Measurements from ENCODE around the gene MRGPRX1. TPM values are rescaled to one million over a fixed set of nuclear protein-coding genes. Genes with fewer than 3 reads are reported as not detected.

The MRGPRX1 gene
- total RNA-seq, 1 experiment from 2014 or later: not detected

GRCh38 chr11:18974192-18974591 lies 35.0 kb upstream of the MRGPRX1 start:
- Histone ChIP-seq H3K27ac (ENCODE audit: insufficient read length, low read depth, low read length) (no peak overlapping the region), H3K79me1 (ENCODE audit: insufficient read depth, low read depth, low read length, poor library complexity, severe bottlenecking) (no peaks in the 10 kb centered on the region), H2BK120ac (ENCODE audit: low read depth, low read length, poor library complexity, severe bottlenecking) (no peak overlapping the region), H3K27me3 (ENCODE audit: insufficient read depth, low read length) (no peaks in the 10 kb centered on the region), H3K14ac (ENCODE audit: insufficient read depth, low read length) (no peak overlapping the region), H3K9me3 (ENCODE audit: control insufficient read depth, low read depth, low read length) (no peaks in the 10 kb centered on the region), H4K91ac (ENCODE audit: insufficient read length, low read depth, low read length) (no peak overlapping the region), H3K4me2 (ENCODE audit: insufficient read depth, insufficient read length, low read length) (no peak overlapping the region), H4K8ac (replicated peaks; ENCODE audit: insufficient read length, low read depth, low read length) (no peak overlapping the region), H3T11ph (ENCODE audit: low read length) (no peak overlapping the region), H2AFZ (ENCODE audit: low read length) (no peak overlapping the region), H3K4ac (ENCODE audit: low read depth, low read length) (no peak overlapping the region), H3K23ac (ENCODE audit: insufficient read length, low read depth, low read length) (no peak overlapping the region), H3K79me2 (ENCODE audit: insufficient read depth, low read length) (no peaks in the 10 kb centered on the region), H2BK15ac (ENCODE audit: low read depth, low read length) (no peak overlapping the region), H3K9ac (ENCODE audit: extremely low read depth, insufficient read length, low read length) (no peak overlapping the region), H3K18ac (ENCODE audit: insufficient read length, low read depth, low read length) (no peak overlapping the region), H2BK5ac (ENCODE audit: insufficient read length, low read length) (no peak overlapping the region), H4K20me1 (ENCODE audit: control insufficient read depth, insufficient read depth, insufficient read length) (no peaks in the 10 kb centered on the region), H3K56ac (ENCODE audit: insufficient read length, low read depth, low read length) (no peak overlapping the region), H3K23me2 (ENCODE audit: insufficient read length, low read depth, low read length, poor library complexity, severe bottlenecking) (no peaks in the 10 kb centered on the region), H4K5ac (ENCODE audit: insufficient read length, low read depth, low read length) (no peak overlapping the region), H2BK12ac (ENCODE audit: insufficient read length, low read depth, low read length) (no peak overlapping the region), H2AK5ac (ENCODE audit: insufficient read length, low read length) (no peak overlapping the region), H2BK20ac (ENCODE audit: low read depth, low read length, poor library complexity, severe bottlenecking) (no peak overlapping the region), H3K4me1 (ENCODE audit: insufficient read depth, low read length) (no peaks in the 10 kb centered on the region)
- H3K9me3 Mint-ChIP-seq: peaks cover 0 to 7% of the 10 kb centered on the region in 2 experiments; a peak in 2 of 5 replicates
- H3K4me3 Mint-ChIP-seq: no peak overlapping the region
- peaks cover 12 to 13% of the 10 kb centered on the region in 2 experiments for H3K4me1 Mint-ChIP-seq
- no CpG with 5 or more reads among the region's 1 CpG for WGBS (ENCODE audit: extremely low coverage, insufficient read length, low lambda C conversion rate)
- no peaks in the 10 kb centered on the region for H3K36me3 Mint-ChIP-seq (ENCODE audit: insufficient read depth in 1 of 3, low read depth in 3 of 3)
- no peak for DNase-seq
- no peak; the same call in 2 of the 3 replicates for TF ChIP-seq CTCF (conservative IDR thresholded peaks at IDR 0.05)
- peak overlapping the region in 1 of 3 experiments; percentile 71; a peak in 1 of 7 replicates for H3K27ac Mint-ChIP-seq
- peaks cover 4% of the 10 kb centered on the region for H3K27me3 Mint-ChIP-seq (ENCODE audit: low read depth)

All from H9 (cell line).